ENCODE measurements around the gene AHRR.

GRCh38 chr5:316210-317085 lies 5.1 kb upstream of the AHRR start:
- TF ChIP-seq CTCF (IDR thresholded peaks at IDR 0.05) = no peak
- no peak for TF ChIP-seq POLR2AphosphoS5 (IDR thresholded peaks at IDR 0.05)
- no peak for TF ChIP-seq POLR2A (IDR thresholded peaks at IDR 0.05)
